ENCODE data around the gene SHCBP1L. TPM values are rescaled to one million over a fixed set of nuclear protein-coding genes. Genes with fewer than 3 reads are reported as not detected.

Gene SHCBP1L
- total and polyA plus RNA-seq, 9 of the 15 experiments (the other 6 are each of a cell fraction or from before 2014, with no cell fraction given): not detected

GRCh38 chr1:182990413-182991144 lies 37.6 kb upstream of the SHCBP1L start:
- TF ChIP-seq CEBPG (CRISPR knock-in tag; IDR thresholded peaks at IDR 0.05) (no peak), CEBPG (tag; conservative IDR thresholded peaks at IDR 0.05 in 1 of 2, IDR thresholded peaks at IDR 0.05 in 1 of 2) (peak in 1 of 2 experiments; percentile 31; a peak in 1 of 4 replicates), ZNF707 (CRISPR knock-in tag; conservative IDR thresholded peaks at IDR 0.05) (no peak), XRCC3 (IDR thresholded peaks at IDR 0.05) (no peak), CEBPB (tag; IDR thresholded peaks at IDR 0.05) (peak; percentile 60), FOSL1 (tag; conservative IDR thresholded peaks at IDR 0.05) (0 out of 2 replicates have a peak, but pooled peaks have one; percentile 14), HSF4 (CRISPR knock-in tag; IDR thresholded peaks at IDR 0.05; ENCODE audit: borderline replicate concordance) (no peak)
- POLR2A ChIA-PET: no interaction called here
- H3K9me1 ChIP-seq (ENCODE audit: control insufficient read depth, insufficient read depth, low read length): no peaks in the 10 kb centered on the region
- H3K27ac ChIP-seq (ENCODE audit: extremely low read depth, low read depth, low read length): no peak overlapping the region
- no peaks in the 10 kb centered on the region for H3K4me1 ChIP-seq (replicated peaks in 1 of 2; ENCODE audit: control insufficient read depth in 2 of 2, insufficient read depth in 2 of 2, low read length in 2 of 2)
- no peak overlapping the region for H3K4me2 ChIP-seq (ENCODE audit: insufficient read depth, low read length)
- CTCF ChIA-PET (ENCODE audit: low intra/inter-chr PET ratio): interaction anchor here (0.6 kb wide), 1 partner anchor 358 kb away, joined by 4 read pairs; no protein-coding TSS in a partner anchor
- H4K20me1 ChIP-seq (replicated peaks; ENCODE audit: control insufficient read depth, insufficient read depth, low read length): no peaks in the 10 kb centered on the region
- no peaks in the 10 kb centered on the region for H3K9me3 ChIP-seq (replicated peaks; ENCODE audit: control insufficient read depth, insufficient read depth, low read depth, low read length)
- no peak overlapping the region for H3K4me3 ChIP-seq
- peaks cover 4 to 16% of the 10 kb centered on the region in 2 experiments; a peak in 3 of 5 replicates for H3K27me3 ChIP-seq (ENCODE audit: control insufficient read depth in 2 of 2, insufficient read depth in 2 of 2, low read length in 2 of 2)
- ATAC-seq: no peak
- in situ Hi-C loops (cut with MboI): no loop called here
- DNase-seq (ENCODE audit: extremely low read depth in 1 of 4, low spot score in 3 of 4): no peak
- no peaks in the 10 kb centered on the region for H3K36me3 ChIP-seq (ENCODE audit: control insufficient read depth, insufficient read depth, low read length)
- WGBS (ENCODE audit: insufficient coverage, low coverage, missing lambda C conversion rate): 2% methylated on average over 7 of the region's 7 CpGs
- no TSS peak for BruUV-seq (replicated peaks)
- H3K9ac ChIP-seq (ENCODE audit: insufficient read depth in 1 of 2, low read depth in 2 of 2, low read length in 2 of 2): no peak overlapping the region
- H3K79me2 ChIP-seq (ENCODE audit: control insufficient read depth, insufficient read depth, low read length): no peaks in the 10 kb centered on the region
- no peak for FAIRE-seq
- H2AFZ ChIP-seq (ENCODE audit: low read depth, low read length): no peak overlapping the region
- intact Hi-C loops (cut with micrococcal nuclease): no loop called here

All from K562 (cell line).